Adipocyte (in vitro differentiated cells): Measurements from ENCODE around the gene BRCA1.
A peak's percentile ranks its signal among the peaks of the same experiment; 100 is the strongest.
"Not testable (repeated sequence)": the region's sequence is repeated elsewhere in the genome, so short reads cannot be mapped to it uniquely, and the experiment has no call there.

ENCODE experiments used
- DNase-seq: peaks from one replicate; pipeline ENCODE4 v3.0.0-alpha.2; 2015; ENCODE audit warnings: low read depth
- H3K27me3 ChIP-seq: replicated peaks from 2 replicates; pipeline ENCODE4 v1.7.0; 2013; ENCODE audit warnings: mild to moderate bottlenecking, low read length, moderate library complexity; ENCODE audit not compliant: control insufficient read depth, insufficient read depth
- H3K36me3 ChIP-seq: 2 replicates; pipeline ENCODE4 v1.7.0; 2013; ENCODE audit warnings: low read length, mild to moderate bottlenecking, moderate library complexity; ENCODE audit not compliant: control insufficient read depth, insufficient read depth, severe bottlenecking
- H3K4me1 ChIP-seq: 2 replicates; pipeline ENCODE4 v1.7.0; 2013; ENCODE audit warnings: mild to moderate bottlenecking, low read length, moderate library complexity; ENCODE audit not compliant: control insufficient read depth, insufficient read depth
- H3K4me3 ChIP-seq: 2 replicates; pipeline ENCODE4 v1.7.0; 2013; ENCODE audit warnings: mild to moderate bottlenecking, low read length, moderate library complexity
- H3K9ac ChIP-seq: 2 replicates; pipeline ENCODE4 v1.7.0; 2013; ENCODE audit warnings: mild to moderate bottlenecking, low read length, moderate library complexity
- H3K9me3 ChIP-seq: 2 replicates; pipeline ENCODE4 v1.7.0; 2013; ENCODE audit warnings: mild to moderate bottlenecking, low read length, moderate library complexity; ENCODE audit not compliant: control insufficient read depth

Gene BRCA1

GRCh38 chr17:43125133-43125966 is at the start of gene BRCA1:
Gene BRCA1, minus strand, starts transcription at chr17:43125364. Its CDS starts 1,268 bp downstream, at chr17:43124096.
- peaks cover 11% of the 10 kb centered on the region for H3K4me1 ChIP-seq
- no peaks in the 10 kb centered on the region for H3K27me3 ChIP-seq
- H3K9ac ChIP-seq: peak within 1 kb of the TSS; percentile 87
- H3K36me3 ChIP-seq: peaks cover 7% of the 10 kb centered on the region
- H3K9me3 ChIP-seq: no peaks in the 10 kb centered on the region
- peak within 1 kb of the TSS; percentile 92 for H3K4me3 ChIP-seq
- peak; percentile 99 for DNase-seq

DNA sequence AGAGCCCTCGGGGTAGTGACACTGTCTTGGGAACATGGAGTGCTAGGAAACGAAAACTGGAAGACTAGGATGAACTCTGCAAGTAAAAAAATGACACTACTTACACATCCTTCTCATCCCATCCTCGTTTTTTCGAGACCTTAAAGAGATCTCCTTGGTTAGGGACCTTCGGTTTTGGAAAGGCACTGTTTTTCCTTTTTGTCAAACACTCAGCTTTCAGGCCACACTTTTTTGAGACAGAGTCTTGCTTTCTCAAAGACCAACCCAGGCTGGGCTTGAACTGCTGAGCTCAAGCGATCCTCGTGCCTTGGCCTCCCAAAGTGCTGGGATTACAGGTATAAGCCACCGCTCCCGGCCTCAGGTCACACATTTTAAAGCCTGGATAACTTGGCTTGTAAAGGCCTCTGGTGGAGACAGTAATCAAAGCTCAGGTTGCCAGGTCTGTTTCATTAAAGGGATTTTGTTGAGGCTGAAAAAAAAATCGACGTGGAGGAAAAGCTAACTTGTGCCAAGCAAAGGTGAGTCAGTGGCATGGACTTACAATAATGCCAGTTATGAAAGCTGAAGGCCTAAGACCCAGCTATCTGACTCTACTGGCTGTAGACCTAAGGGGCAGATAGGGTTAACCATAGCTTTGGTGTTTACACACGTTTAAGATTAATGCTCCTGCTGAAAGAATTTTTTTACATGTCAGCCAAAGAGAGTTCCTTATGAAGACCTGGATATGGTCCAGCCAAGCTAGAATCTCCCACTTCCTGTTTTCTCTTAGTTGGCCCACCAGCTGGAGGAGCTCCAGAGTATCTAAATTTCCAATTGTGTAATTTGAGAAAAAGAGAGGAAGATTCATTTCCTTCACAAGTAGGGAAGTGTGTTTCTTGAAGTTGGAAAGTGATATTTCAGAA is 46.7 kb upstream of the BRCA1 start:
- H3K27me3 ChIP-seq: no peaks in the 10 kb centered on the region
- DNase-seq: peak; percentile 91
- peak overlapping the region; percentile 91 for H3K9ac ChIP-seq
- H3K4me3 ChIP-seq: peak overlapping the region; percentile 90
- peaks cover 12% of the 10 kb centered on the region for H3K36me3 ChIP-seq
- H3K9me3 ChIP-seq: no peaks in the 10 kb centered on the region
- peaks cover 38% of the 10 kb centered on the region for H3K4me1 ChIP-seq

DNA sequence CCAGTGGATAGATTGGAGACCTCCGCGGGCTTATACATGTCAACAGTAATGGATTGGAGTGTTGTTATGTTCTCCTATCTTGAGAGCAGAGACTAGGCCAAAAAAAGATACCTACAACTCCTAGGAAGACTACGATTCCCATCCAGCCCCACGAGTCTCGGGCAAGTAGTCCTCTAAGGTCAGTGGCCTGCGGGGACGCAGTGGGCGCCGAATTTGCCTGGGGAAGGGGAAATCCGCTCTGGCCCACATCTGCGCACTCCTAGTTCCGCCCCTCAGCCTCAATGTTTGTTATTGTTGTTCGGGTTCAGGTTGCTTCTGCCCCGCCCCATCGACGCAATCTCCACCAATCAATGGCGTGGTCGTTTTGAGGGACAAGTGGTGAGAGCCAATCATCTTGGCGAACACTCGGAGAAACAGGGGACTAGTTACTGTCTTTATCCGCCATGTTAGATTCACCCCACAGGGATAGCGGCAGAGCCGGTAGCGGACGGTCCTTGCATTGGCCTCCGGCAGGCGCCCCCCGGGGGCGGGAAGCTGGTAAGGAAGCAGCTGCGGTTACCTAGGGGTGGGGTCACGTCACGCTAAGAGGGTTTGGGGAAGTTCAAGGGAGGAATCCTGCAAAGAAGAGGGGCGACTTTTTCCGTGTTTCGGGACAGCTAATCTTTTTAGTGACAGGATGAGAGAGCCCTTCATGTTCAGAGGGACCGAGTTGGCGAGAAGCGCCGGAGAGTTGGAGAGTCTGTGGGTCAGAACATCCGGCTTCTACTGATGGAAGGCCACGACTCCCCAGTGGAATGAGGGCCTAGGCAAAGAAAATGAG is 45.8 kb upstream of the BRCA1 start, which contains the start of gene NBR1:
NBR1 (plus strand) TSS at position 449 of the 820 bp plus-strand sequence. CDS start 4,586 bp downstream, outside the sequence.
- Histone ChIP-seq H3K4me3 (peak within 1 kb of the TSS; percentile 90), H3K27me3 (no peaks in the 10 kb centered on the region), H3K9me3 (no peaks in the 10 kb centered on the region), H3K36me3 (peaks cover 4% of the 10 kb centered on the region), H3K9ac (peak within 1 kb of the TSS; percentile 91), H3K4me1 (peaks cover 30% of the 10 kb centered on the region)
- DNase-seq: peak; percentile 98

- DNase-seq: peak; percentile 97
Measured at GRCh38 chr17:43170140-43170765, 45.1 kb upstream of the BRCA1 start.

GRCh38 chr17:43169561-43170139 is 44.5 kb upstream of the BRCA1 start:
- peaks cover 19% of the 10 kb centered on the region for H3K4me1 ChIP-seq
- H3K9me3 ChIP-seq: no peaks in the 10 kb centered on the region
- H3K27me3 ChIP-seq: no peaks in the 10 kb centered on the region
- peak overlapping the region; percentile 90 for H3K4me3 ChIP-seq
- H3K36me3 ChIP-seq: no peaks in the 10 kb centered on the region
- peak overlapping the region; percentile 91 for H3K9ac ChIP-seq
- peak; percentile 73 for DNase-seq

More at GRCh38 chr17:43170140-43170765, 45.1 kb upstream of the BRCA1 start:
- Histone ChIP-seq H3K9me3 (no peaks in the 10 kb centered on the region), H3K4me3 (peak overlapping the region; percentile 90), H3K9ac (peak overlapping the region; percentile 91), H3K36me3 (no peaks in the 10 kb centered on the region), H3K27me3 (no peaks in the 10 kb centered on the region), H3K4me1 (peaks cover 22% of the 10 kb centered on the region)

DNA sequence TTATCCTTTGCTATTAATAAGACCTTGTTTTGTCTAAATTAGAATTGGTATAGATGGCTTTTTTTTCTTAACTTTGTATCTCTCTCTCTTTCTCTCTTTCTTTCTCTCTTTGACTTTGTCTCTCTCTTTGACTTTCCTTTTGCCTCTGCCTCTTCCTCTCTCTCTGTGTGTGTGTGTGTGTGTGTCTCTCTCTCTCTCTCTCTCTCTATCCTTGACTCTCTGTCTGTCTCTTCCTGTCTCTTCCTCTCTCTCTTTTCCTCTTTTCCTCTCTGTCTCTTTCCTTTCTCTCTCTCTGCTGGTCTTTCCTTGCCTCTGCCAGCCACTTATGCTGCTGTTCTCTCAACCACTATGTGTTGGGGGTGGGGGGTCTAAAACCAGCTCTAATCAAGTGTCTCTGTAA is 40.8 kb upstream of the BRCA1 start:
- H3K9ac ChIP-seq, H3K4me3 ChIP-seq, DNase-seq, H3K36me3 ChIP-seq, H3K9me3 ChIP-seq, H3K4me1 ChIP-seq, H3K27me3 ChIP-seq: not testable (repeated sequence)

DNA sequence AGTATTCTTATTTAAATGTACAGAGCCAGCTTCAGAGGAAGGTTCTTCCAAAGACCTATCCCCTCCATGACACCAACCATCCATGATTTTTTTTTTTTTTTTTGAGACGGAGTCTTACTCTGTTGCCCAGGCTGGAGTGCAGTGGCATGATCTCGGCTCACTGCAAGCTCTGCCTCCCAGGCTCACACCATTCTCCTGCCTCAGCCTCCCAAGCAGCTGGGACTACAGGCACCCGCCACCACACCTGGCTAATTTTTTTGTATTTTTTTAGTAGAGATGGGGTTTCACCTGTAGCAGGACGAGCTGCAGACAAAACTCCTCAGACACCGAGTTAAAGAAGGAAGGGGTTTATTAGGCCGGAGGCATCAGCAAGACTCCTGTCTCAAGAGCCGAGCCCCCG is 34.8 kb upstream of the BRCA1 start:
- not testable (repeated sequence) for H3K9me3 ChIP-seq, H3K4me1 ChIP-seq, H3K36me3 ChIP-seq, H3K27me3 ChIP-seq, H3K9ac ChIP-seq, DNase-seq, H3K4me3 ChIP-seq

- not testable (repeated sequence) for H3K9ac ChIP-seq, H3K9me3 ChIP-seq, DNase-seq, H3K36me3 ChIP-seq, H3K27me3 ChIP-seq, H3K4me3 ChIP-seq, H3K4me1 ChIP-seq
Measured at GRCh38 chr17:43159232-43159631, 34.1 kb upstream of the BRCA1 start.

- no peak overlapping the region for H3K4me3 ChIP-seq
- no peak for DNase-seq
- no peaks in the 10 kb centered on the region for H3K27me3 ChIP-seq
- H3K9me3 ChIP-seq: no peaks in the 10 kb centered on the region
- H3K9ac ChIP-seq: no peak overlapping the region
- H3K36me3 ChIP-seq: no peaks in the 10 kb centered on the region
- no peaks in the 10 kb centered on the region for H3K4me1 ChIP-seq
Measured at GRCh38 chr17:43155666-43156065, 30.5 kb upstream of the BRCA1 start.

GRCh38 chr17:43153197-43153835 is 28.2 kb upstream of the BRCA1 start:
- H3K9me3 ChIP-seq, DNase-seq, H3K27me3 ChIP-seq, H3K4me1 ChIP-seq, H3K4me3 ChIP-seq, H3K36me3 ChIP-seq, H3K9ac ChIP-seq: not testable (repeated sequence)
